Spleen (tissue), 11 donors: ENCODE results near the gene ZIC3. TPM values are rescaled to one million over a fixed set of nuclear protein-coding genes. Genes with fewer than 3 reads are reported as not detected.

Experiments used
- DNase-seq: peaks from one replicate; pipeline ENCODE4 v3.0.0-alpha.2; 2020
- H3K27ac ChIP-seq, 8 donors: fragments of 200-600 bp; sonication (generic) in 7 of 8; 1 replicate in 4 of 8; 2 replicates in 4 of 8; pipeline versions ENCODE4 v1.5.0 to v1.8.0; 2016 to 2021; ENCODE audit warnings: inconsistent platforms in 4 of 8, mild to moderate bottlenecking in 4 of 8, moderate library complexity in 1 of 8
- H3K27me3 ChIP-seq, 7 donors: fragments of 200-600 bp; sonication (generic) in 6 of 7; replicated peaks in 1 of 7; 1 replicate in 4 of 7; 2 replicates in 3 of 7; pipeline versions ENCODE4 v1.5.0 to v1.8.0; 2016 to 2021; ENCODE audit warnings: inconsistent platforms in 3 of 7, mild to moderate bottlenecking in 1 of 7
- H3K36me3 ChIP-seq, 6 donors: fragments of 200-600 bp; sonication (generic) in 5 of 6; 1 replicate in 4 of 6; 2 replicates in 2 of 6; pipeline versions ENCODE4 v1.5.0 to v1.8.0; 2016 to 2021; ENCODE audit warnings: inconsistent platforms in 2 of 6
- H3K4me1 ChIP-seq, 6 donors: fragments of 200-600 bp; sonication (generic) in 5 of 6; 1 replicate in 3 of 6; 2 replicates in 3 of 6; pipeline versions ENCODE4 v1.5.0 to v1.8.0; 2016 to 2021; ENCODE audit warnings: inconsistent platforms in 3 of 6
- H3K4me3 ChIP-seq, 8 donors: fragments of 200-600 bp; sonication (generic) in 7 of 8; 1 replicate in 4 of 8; 2 replicates in 4 of 8; pipeline versions ENCODE4 v1.5.0 to v1.8.0; 2016 to 2021; ENCODE audit warnings: inconsistent platforms in 4 of 8, mild to moderate bottlenecking in 4 of 8, moderate library complexity in 2 of 8
- H3K9me3 ChIP-seq, 8 donors: fragments of 200-600 bp; sonication (generic) in 7 of 8; 1 replicate in 4 of 8; 2 replicates in 4 of 8; pipeline versions ENCODE4 v1.5.0 to v1.8.0; 2016 to 2021; ENCODE audit warnings: inconsistent platforms in 4 of 8
- POLR2A ChIP-seq, 3 donors: fragments of 450-650 bp; IDR thresholded peaks; one replicate each; pipeline ENCODE4 v1.5.1; 2017; ENCODE audit warnings: antibody characterized with exemption in 3 of 3, mild to moderate bottlenecking in 1 of 3
- POLR2AphosphoS5 ChIP-seq, 3 donors: sonication (generic); formaldehyde crosslinking; IDR thresholded peaks; one replicate each; pipeline ENCODE4 v1.5.1; 2017; ENCODE audit warnings: antibody characterized with exemption in 3 of 3
- WGBS, 5 donors: extraction: QIAGEN DNeasy Blood & Tissue Kit in 3 of 5; methylation state at CpG; one replicate each; pipeline versions ENCODE4 v1.1.5 to v1.1.7; 2013 to 2018; 5-methylcytosine and 5-hydroxymethylcytosine counted together
- intact Hi-C: fragments of 100-400 bp; cut with DNase I; formaldehyde crosslinking; loops from one replicate; pipeline ENCODE4 v1.15.0; 2023; ENCODE audit warnings: low total_unique reads
- polyA plus RNA-seq, 3 donors: library from polyadenylated mRNA; stranded (reverse); fragments of 200-250 nt; gene quantifications; one replicate each; pipeline ENCODE4 v1.2.1, GENCODE V29; 2013
- total RNA-seq, 7 donors: library from RNA; depleted of rRNA in 3 of 7; stranded (reverse); fragments of >200 nt in 3 of 7; fragmentation: NEBNext Ultra II Directional in 4 of 7; extraction: Animal tissue kit (Norgen Biotek cat#: 25700) in 4 of 7; gene quantifications; one replicate each; pipeline versions ENCODE4 v1.1.0 to v1.2.1, GENCODE V29; 2016 to 2021
- TF ChIP-seq, protein P1 (sequence below), 11 experiments: fragments of 200-600 bp in 7 of 11; fragments of 450-650 bp in 4 of 11; sonication (generic) in 4 of 11; IDR thresholded peaks in 8 of 11; conservative IDR thresholded peaks in 3 of 11; 1 replicate in 7 of 11; 2 replicates in 4 of 11; pipeline versions ENCODE4 v1.4.0 to v1.8.0; 2016 to 2021; ENCODE audit warnings: antibody characterized with exemption in 11 of 11, inconsistent platforms in 4 of 11, mild to moderate bottlenecking in 1 of 11
- donor health status: healthy with polysubstance abuse.
- donor health status: DM: no; HTN: no; CAD: no; lungs with moderate emphysema.
- donor health status: DM: no; HTN: no; CAD: no.
- donor health status: Bipolar disorder and iron deficiency.
- donor health status: healthy.
- donor health status: DM: no; HTN: no; CAD: no.
- donor health status: DM: yes; HTN: yes; CAD: no.

ZIC3 gene
- total and polyA plus RNA-seq, 10 donors, result not detected

DNA sequence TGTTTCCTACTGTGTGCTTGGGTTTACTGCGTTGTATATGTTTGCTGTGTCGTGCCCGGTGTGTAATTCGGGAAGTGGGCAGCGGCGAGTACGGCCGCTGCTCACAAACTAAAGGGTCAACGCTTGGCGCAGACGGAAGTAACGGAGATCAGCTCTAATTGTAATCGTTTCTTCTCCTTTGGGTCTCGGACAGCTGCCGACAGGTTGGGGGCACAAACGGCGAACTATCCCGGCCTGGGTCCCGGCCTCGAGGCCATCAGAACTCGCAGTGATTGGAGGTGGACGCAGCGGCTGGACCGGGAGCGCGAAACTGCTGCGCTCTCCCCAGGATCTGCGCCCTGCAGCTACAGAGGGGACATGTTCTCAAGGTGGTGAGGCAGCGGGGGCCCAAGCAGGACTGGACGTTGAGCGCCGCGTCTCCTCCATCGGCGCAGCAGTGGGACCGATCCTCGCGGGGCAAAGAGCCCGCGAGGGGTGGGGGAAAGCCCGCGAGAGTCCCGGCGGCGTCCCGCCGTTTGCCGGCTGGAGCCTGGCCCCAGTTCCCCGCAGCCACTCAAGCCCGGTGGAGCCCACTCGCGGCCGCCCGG is 516 bp upstream of the ZIC3 start:
- H3K27me3 ChIP-seq, result peaks cover 0 to 100% (median 81%) of the 10 kb centered on the region in 7 donors
- 0 to 56% (median 4%) methylated on average over 10 to 54 of the region's 54 CpGs for WGBS, 5 donors
- H3K36me3 ChIP-seq, result no peaks in the 10 kb centered on the region
- H3K27ac ChIP-seq, result no peak overlapping the region
- TF ChIP-seq POLR2A (IDR thresholded peaks at IDR 0.05) (no peak), POLR2AphosphoS5 (IDR thresholded peaks at IDR 0.05) (no peak)
- H3K9me3 ChIP-seq, result no peaks in the 10 kb centered on the region
- H3K4me1 ChIP-seq, result peaks cover 0 to 29% (median 8%) of the 10 kb centered on the region in 6 donors
- no peak for DNase-seq
- peak overlapping the region; percentile 0 to 68 (median 45) for H3K4me3 ChIP-seq
- intact Hi-C loops, result no loop called here

DNA sequence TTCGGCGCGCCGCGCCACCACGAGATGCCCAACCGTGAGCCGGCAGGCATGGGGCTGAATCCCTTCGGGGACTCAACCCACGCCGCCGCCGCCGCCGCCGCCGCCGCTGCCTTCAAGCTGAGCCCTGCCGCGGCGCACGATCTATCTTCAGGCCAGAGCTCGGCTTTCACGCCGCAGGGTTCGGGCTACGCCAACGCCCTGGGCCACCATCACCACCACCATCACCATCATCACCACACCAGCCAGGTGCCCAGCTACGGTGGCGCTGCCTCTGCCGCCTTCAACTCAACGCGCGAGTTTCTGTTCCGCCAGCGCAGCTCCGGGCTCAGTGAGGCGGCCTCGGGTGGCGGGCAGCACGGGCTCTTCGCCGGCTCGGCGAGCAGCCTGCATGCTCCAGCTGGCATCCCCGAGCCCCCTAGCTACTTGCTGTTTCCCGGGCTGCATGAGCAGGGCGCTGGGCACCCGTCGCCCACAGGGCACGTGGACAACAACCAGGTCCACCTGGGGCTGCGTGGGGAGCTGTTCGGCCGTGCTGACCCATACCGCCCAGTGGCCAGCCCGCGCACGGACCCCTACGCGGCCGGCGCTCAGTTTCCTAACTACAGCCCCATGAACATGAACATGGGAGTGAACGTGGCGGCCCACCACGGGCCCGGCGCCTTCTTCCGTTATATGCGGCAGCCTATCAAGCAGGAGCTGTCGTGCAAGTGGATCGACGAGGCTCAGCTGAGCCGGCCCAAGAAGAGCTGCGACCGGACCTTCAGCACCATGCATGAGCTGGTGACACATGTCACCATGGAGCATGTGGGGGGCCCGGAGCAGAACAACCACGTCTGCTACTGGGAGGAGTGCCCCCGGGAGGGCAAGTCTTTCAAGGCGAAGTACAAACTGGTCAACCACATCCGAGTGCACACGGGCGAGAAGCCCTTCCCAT is 1.1 kb downstream of the ZIC3 start:
- Histone ChIP-seq H3K4me1 (peaks cover 0 to 29% (median 8%) of the 10 kb centered on the region in 6 donors), H3K4me3 (peak overlapping the region in 4 of 8 donors; percentile 20 to 68 (median 50)), H3K36me3 (no peaks in the 10 kb centered on the region), H3K27ac (no peak overlapping the region), H3K9me3 (no peaks in the 10 kb centered on the region), H3K27me3 (peaks cover 0 to 99% (median 78%) of the 10 kb centered on the region in 7 donors)
- DNase-seq, result no peak
- TF ChIP-seq POLR2AphosphoS5 (IDR thresholded peaks at IDR 0.05) (no peak), POLR2A (IDR thresholded peaks at IDR 0.05) (no peak)
- TF ChIP-seq, protein P1, sequence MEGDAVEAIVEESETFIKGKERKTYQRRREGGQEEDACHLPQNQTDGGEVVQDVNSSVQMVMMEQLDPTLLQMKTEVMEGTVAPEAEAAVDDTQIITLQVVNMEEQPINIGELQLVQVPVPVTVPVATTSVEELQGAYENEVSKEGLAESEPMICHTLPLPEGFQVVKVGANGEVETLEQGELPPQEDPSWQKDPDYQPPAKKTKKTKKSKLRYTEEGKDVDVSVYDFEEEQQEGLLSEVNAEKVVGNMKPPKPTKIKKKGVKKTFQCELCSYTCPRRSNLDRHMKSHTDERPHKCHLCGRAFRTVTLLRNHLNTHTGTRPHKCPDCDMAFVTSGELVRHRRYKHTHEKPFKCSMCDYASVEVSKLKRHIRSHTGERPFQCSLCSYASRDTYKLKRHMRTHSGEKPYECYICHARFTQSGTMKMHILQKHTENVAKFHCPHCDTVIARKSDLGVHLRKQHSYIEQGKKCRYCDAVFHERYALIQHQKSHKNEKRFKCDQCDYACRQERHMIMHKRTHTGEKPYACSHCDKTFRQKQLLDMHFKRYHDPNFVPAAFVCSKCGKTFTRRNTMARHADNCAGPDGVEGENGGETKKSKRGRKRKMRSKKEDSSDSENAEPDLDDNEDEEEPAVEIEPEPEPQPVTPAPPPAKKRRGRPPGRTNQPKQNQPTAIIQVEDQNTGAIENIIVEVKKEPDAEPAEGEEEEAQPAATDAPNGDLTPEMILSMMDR (IDR thresholded peaks at IDR 0.05 in 8 of 11, conservative IDR thresholded peaks at IDR 0.05 in 3 of 11), result no peak
- intact Hi-C loops, result no loop called here
- 1 to 38% (median 6%) methylated on average over 7 to 82 of the region's 82 CpGs for WGBS, 5 donors

DNA sequence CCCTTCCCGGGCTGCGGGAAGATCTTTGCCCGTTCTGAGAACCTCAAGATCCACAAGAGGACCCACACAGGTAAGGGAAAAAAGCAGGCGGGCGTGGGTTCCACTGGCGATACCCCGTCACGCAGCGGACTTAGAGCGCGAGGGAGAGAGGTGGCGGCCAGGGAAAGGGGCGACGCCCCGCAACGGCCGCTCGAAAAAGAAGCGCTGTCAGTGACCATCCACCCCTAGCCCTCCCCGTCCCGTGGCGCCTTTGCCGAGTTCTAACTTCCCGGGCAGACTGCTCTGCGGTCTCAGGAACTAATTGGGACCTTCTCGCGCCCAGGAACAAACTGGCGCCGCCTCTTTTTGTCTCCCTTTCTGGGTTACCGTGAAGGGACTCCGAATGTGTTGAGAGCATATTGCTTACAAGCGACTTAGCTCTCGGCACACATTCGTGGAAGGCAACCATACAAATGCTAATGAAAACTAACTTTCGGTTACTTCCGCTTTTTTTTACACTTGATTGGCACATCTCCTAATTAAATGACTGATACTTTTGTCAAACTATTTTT is 1.8 kb downstream of the ZIC3 start:
- Histone ChIP-seq H3K9me3 (no peaks in the 10 kb centered on the region), H3K4me1 (peaks cover 0 to 29% (median 8%) of the 10 kb centered on the region in 6 donors), H3K36me3 (no peaks in the 10 kb centered on the region), H3K4me3 (peak overlapping the region in 3 of 8 donors; percentile 20 to 68 (median 54)), H3K27me3 (peaks cover 0 to 99% (median 80%) of the 10 kb centered on the region in 7 donors), H3K27ac (no peak overlapping the region)
- WGBS, 5 donors, result 2 to 36% (median 7%) methylated on average over 6 to 36 of the region's 36 CpGs
- intact Hi-C loops, result no loop called here
- no peak for DNase-seq
- no peak for TF ChIP-seq POLR2A (IDR thresholded peaks at IDR 0.05)
- TF ChIP-seq POLR2AphosphoS5 (IDR thresholded peaks at IDR 0.05), result no peak
- TF ChIP-seq, protein P1 (IDR thresholded peaks at IDR 0.05 in 8 of 11, conservative IDR thresholded peaks at IDR 0.05 in 3 of 11), result no peak

DNA sequence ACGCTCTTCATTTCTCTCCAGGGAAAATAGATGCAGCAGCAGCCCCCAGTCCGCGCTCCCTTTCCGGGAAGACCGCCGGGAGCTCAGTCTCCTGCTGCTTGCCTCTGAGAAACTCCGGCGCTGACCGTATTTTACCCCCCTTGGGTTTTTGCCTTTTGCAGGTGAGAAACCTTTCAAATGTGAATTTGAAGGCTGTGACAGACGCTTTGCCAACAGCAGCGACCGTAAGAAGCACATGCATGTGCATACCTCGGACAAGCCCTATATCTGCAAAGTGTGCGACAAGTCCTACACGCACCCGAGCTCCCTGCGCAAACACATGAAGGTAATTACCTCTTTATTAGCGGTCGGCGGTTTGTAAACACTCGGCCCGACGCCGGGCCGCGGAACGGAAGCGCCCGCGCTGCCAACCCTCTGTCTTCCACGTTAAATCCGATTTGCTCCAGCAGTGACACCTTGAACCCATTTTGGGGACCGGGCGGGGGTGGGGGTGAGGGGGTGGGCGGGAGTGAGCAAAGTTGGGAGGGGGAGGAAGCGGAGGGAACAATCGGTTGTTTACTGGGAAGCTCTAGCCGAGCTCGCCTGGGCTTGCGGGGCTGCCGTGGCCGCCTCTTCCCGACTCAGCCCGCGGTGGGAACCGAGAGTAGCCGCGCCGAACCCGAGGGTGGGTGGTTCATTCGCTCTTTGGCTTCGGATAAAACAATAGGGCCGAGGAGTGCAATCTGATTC is 3.0 kb downstream of the ZIC3 start:
- DNase-seq, result no peak
- Histone ChIP-seq H3K4me3 (peak overlapping the region in 1 of 8 donors; percentile 25), H3K36me3 (no peaks in the 10 kb centered on the region), H3K27ac (no peak overlapping the region), H3K27me3 (peaks cover 0 to 99% (median 78%) of the 10 kb centered on the region in 7 donors), H3K4me1 (peaks cover 0 to 29% (median 8%) of the 10 kb centered on the region in 6 donors), H3K9me3 (no peaks in the 10 kb centered on the region)
- intact Hi-C loops, result no loop called here
- WGBS, 5 donors, result 2 to 41% (median 18%) methylated on average over 41 to 53 of the region's 53 CpGs; no CpG with 5 or more reads in 1 of the 5 donors
- TF ChIP-seq, protein P1 (IDR thresholded peaks at IDR 0.05 in 8 of 11, conservative IDR thresholded peaks at IDR 0.05 in 3 of 11), result no peak
